ENCODE data around the gene IGSF21. TPM values are rescaled to one million over a fixed set of nuclear protein-coding genes. Genes with fewer than 3 reads are reported as not detected.

Gene IGSF21
- total RNA-seq, 4 donors from 2014 or later, result 0.11 to 2.6 (median 0.69) TPM

GRCh38 chr1:18110968-18111367, 3.4 kb downstream of the IGSF21 start:
- no peak for DNase-seq
- 2% methylated on average over 10 to 26 of the region's 30 CpGs for WGBS, 2 donors
- H3K4me3 ChIP-seq (replicated peaks in 1 of 3), result no peak overlapping the region
- H3K27ac ChIP-seq, result no peak overlapping the region
- peaks cover 21% of the 10 kb centered on the region for H3K27me3 ChIP-seq
- TF ChIP-seq CTCF (IDR thresholded peaks at IDR 0.05) (no peak), POLR2A (IDR thresholded peaks at IDR 0.05) (no peak)
- H3K9me3 ChIP-seq, result no peaks in the 10 kb centered on the region
- H3K4me1 ChIP-seq, result peaks cover 0 to 15% of the 10 kb centered on the region in 2 donors
- intact Hi-C loops (cut with DNase I), result no loop called here
- no peaks in the 10 kb centered on the region for H3K36me3 ChIP-seq

GRCh38 chr1:18111605-18112297, 4.2 kb downstream of the IGSF21 start:
- intact Hi-C loops (cut with DNase I), result no loop called here
- no peak for TF ChIP-seq CTCF (IDR thresholded peaks at IDR 0.05)
- TF ChIP-seq POLR2A (IDR thresholded peaks at IDR 0.05), result no peak
- 40% methylated on average over 12 of the region's 12 CpGs for WGBS, 2 donors

GRCh38 chr1:18112611-18113010, 5.0 kb downstream of the IGSF21 start:
- Histone ChIP-seq H3K27ac (no peak overlapping the region), H3K9me3 (no peaks in the 10 kb centered on the region), H3K36me3 (no peaks in the 10 kb centered on the region), H3K27me3 (peaks cover 21% of the 10 kb centered on the region), H3K4me3 (replicated peaks in 1 of 3) (no peak overlapping the region), H3K4me1 (peaks cover 0 to 15% of the 10 kb centered on the region in 2 donors)
- 89 to 93% methylated on average over 3 of the region's 3 CpGs for WGBS, 2 donors
- intact Hi-C loops (cut with DNase I), result no loop called here
- no peak for TF ChIP-seq POLR2A (IDR thresholded peaks at IDR 0.05)
- TF ChIP-seq CTCF (IDR thresholded peaks at IDR 0.05), result no peak
- no peak for DNase-seq

More at GRCh38 chr1:18111605-18112297, 4.2 kb downstream of the IGSF21 start:
- Histone ChIP-seq H3K36me3 (no peaks in the 10 kb centered on the region), H3K27me3 (peaks cover 21% of the 10 kb centered on the region), H3K9me3 (no peaks in the 10 kb centered on the region), H3K4me1 (peaks cover 0 to 15% of the 10 kb centered on the region in 2 donors), H3K4me3 (replicated peaks in 1 of 3) (no peak overlapping the region), H3K27ac (no peak overlapping the region)
- DNase-seq, result no peak

- peaks cover 0 to 13% of the 10 kb centered on the region in 2 donors for H3K4me1 ChIP-seq
- intact Hi-C loops (cut with DNase I), result no loop called here
- H3K36me3 ChIP-seq, result no peaks in the 10 kb centered on the region
- H3K27me3 ChIP-seq, result peaks cover 17% of the 10 kb centered on the region
- no peak overlapping the region for H3K27ac ChIP-seq
- H3K4me3 ChIP-seq (replicated peaks in 1 of 3), result no peak overlapping the region
- no peak for DNase-seq
- no peak for TF ChIP-seq POLR2A (IDR thresholded peaks at IDR 0.05)
- no peak for TF ChIP-seq CTCF (IDR thresholded peaks at IDR 0.05)
- H3K9me3 ChIP-seq, result no peaks in the 10 kb centered on the region
- 70 to 74% methylated on average over 3 of the region's 3 CpGs for WGBS, 2 donors
Observed at GRCh38 chr1:18114726-18115410, 7.3 kb downstream of the IGSF21 start.

GRCh38 chr1:18116777-18117176, 9.2 kb downstream of the IGSF21 start:
- intact Hi-C loops (cut with DNase I), result no loop called here
- Histone ChIP-seq H3K27ac (no peak overlapping the region), H3K9me3 (no peaks in the 10 kb centered on the region), H3K4me1 (no peaks in the 10 kb centered on the region), H3K27me3 (peaks cover 5% of the 10 kb centered on the region), H3K4me3 (replicated peaks in 1 of 3) (no peak overlapping the region), H3K36me3 (no peaks in the 10 kb centered on the region)
- TF ChIP-seq CTCF (IDR thresholded peaks at IDR 0.05), result no peak
- TF ChIP-seq POLR2A (IDR thresholded peaks at IDR 0.05), result no peak
- 71 to 100% methylated on average over 1 of the region's 1 CpG for WGBS, 2 donors
- DNase-seq, result no peak

Measured in thyroid gland (tissue), 4 donors.